Fibroblast of upper back skin (primary cell): ENCODE measurements around the gene PNPLA4.

Source experiments
- DNase-seq: peaks from one replicate; pipeline ENCODE4 v3.0.0-alpha.2; 2013

Gene PNPLA4

DNA sequence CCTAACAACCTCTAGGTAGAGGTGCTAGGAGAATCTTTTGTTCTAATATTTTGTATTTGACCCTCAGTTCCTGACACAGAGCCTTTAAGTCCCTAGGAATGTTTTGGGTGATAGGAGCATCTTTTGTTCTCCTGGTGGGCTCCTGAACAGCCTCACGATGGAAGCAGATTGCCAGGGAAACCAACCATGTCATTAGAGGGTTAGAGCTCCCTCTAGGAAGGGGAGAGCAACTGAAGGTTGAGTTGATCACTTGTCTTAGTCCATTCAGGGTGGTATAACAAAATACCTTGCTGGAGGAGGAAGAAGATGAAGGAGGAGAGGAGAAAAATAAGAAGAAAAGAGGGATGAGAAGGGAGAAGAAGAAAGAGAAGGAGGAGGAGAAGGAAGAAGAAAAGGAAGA is 75.0 kb downstream of the PNPLA4 start:
- no peak for DNase-seq
